Left renal cortex interstitium (tissue), 4 donors: ENCODE results near the gene RGS6. TPM values are rescaled to one million over a fixed set of nuclear protein-coding genes. Genes with fewer than 3 reads are reported as not detected.

Source experiments
- DNase-seq, 4 donors: peaks; one replicate each; pipeline ENCODE4 v3.0.0-alpha.2; 2013; ENCODE audit warnings: low read depth in 4 of 4, low spot score in 2 of 4, missing footprints in 1 of 4
- polyA plus RNA-seq, 4 donors: library from polyadenylated mRNA; unstranded; fragments of 120-200 nt; gene quantifications; one replicate each; pipeline ENCODE4 v1.2.1, GENCODE V29; 2013; ENCODE audit not compliant: insufficient read length in 4 of 4

RGS6 gene
- polyA plus RNA-seq, 4 donors: 1.1 to 1.9 (median 1.4) TPM

- DNase-seq: no peak
Observed at GRCh38 chr14:72008666-72009065, 76.4 kb downstream of the RGS6 start.

GRCh38 chr14:72010474-72010873 is 78.2 kb downstream of the RGS6 start:
- no peak for DNase-seq

GRCh38 chr14:72013721-72014345 is 81.6 kb downstream of the RGS6 start:
- no peak for DNase-seq

- no peak for DNase-seq
Observed at GRCh38 chr14:72014486-72014885, 82.3 kb downstream of the RGS6 start.

DNA sequence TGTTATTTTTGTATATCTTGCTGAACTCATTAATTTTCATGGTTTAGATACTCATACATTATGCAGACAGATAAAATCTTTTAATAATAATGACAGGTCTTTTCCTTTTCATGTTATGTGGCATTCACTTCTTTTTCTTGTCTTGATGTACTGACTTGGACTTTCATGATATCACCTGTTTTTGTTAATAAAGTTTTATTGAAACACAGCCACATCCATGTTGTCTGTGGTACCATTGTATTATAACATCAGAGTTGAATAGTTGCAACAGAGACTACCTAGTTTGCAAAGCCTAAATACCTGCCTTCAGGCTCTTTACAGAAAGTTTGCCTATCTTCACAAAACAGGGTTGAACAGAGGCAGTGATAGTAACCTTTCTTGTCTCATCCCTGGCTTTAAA is 85.1 kb downstream of the RGS6 start:
- DNase-seq: no peak

DNA sequence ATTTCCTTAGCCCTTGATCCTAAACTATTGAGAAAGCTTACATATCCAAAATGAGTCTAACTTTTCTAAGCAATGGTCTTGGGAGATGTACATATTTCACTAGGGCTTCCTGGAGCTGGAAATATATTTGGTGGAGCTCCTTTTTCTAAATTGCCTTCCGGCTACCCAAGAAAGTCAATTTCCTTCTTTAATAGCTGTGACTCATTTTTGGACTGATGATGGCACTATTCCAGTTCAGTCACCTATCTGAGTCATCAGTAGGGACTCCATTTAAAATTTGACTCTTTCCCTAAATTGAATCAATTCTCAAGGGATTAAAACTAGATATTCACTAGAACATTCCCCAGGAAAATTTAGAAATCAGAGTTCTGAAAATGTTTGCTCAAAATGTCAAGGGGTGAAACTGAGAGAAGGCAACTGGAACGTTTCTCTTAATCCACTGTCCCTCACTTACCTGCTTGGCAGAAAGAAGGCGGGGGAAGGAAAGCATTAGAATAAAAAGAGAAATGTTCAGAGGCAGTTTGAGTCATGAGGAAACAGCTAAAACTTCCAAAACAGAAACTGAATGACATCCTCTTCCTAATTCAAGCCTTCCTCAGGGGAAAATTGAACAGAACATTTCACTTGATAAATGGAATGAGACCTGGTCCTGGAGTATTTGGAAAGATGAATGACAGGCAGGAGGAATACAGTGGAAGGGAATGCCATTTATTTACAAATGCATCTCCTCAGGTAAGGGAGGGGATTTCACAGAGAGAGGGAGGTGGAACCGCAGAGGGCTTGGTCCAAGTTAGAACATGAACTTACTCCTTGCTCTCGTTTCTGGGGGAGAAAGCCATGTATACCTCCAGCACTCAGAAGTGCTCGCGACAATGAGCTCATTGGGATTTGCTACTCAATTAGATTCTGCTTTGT is 91.2 kb downstream of the RGS6 start:
- DNase-seq: no peak

DNA sequence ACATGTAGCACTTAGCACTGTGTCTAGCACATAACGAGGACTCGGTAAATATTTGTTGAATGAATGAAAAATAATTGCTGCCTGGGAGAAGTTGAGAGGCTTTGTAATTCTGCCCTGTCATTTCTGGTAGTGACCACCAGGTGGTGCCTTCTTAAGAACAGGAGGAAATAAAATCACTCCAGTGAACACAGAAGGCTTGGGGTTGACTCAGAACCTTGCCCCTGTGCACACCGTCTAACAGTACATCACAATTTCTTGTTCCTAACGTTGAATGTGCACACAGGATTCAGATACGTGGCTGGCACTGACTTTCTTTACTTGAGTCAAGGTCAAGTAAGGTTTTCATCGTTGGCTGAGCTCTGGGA is 91.8 kb downstream of the RGS6 start:
- no peak for DNase-seq

DNA sequence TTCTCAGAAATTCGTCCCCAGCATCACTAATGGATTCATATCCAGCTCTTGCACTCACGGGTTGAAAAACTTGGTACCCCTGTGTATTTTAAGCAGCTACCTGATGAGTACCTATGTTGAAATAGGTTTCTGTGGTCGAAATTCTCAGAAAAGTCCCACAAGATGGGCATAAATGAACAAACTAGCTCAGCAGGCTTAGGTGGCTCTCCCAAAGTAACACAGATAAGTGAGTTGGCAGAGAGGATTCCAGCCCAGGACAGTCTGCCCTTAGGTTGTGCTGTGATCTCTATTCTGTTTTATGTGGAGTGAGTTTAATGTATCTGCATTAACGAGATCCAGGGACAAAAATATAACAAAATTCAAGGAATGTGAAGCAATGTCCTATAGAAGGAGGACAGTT is 92.3 kb downstream of the RGS6 start:
- DNase-seq: no peak

- DNase-seq: no peak
Observed at GRCh38 chr14:72026536-72026935, 94.3 kb downstream of the RGS6 start.

GRCh38 chr14:72027061-72027460 is 94.8 kb downstream of the RGS6 start:
- DNase-seq: no peak

DNA sequence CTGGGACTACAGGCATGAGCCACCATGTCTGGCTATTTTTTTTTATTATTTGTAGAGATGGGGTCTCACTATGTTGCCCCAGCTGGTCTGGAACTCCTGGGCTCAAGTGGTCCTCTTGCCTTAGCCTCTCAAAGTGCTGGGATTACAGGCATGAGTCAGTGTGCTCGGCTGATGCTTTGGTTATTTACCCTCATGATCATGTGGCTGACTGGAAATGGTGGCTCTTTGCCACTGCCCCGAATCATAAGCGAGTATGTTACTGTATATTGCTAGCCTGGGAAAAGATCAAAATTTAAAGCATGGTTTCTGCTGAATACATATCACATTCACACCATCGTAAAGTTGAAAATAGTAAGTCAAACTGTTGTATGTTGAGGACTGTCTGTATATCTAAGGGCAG is 101.1 kb downstream of the RGS6 start:
- DNase-seq: no peak

- DNase-seq: no peak
Observed at GRCh38 chr14:72040528-72040927, 108.3 kb downstream of the RGS6 start.

- no peak for DNase-seq
Observed at GRCh38 chr14:72045271-72045670, 113.0 kb downstream of the RGS6 start.

GRCh38 chr14:72045885-72046284 is 113.7 kb downstream of the RGS6 start:
- no peak for DNase-seq

GRCh38 chr14:72049462-72049861 is 117.2 kb downstream of the RGS6 start:
- no peak for DNase-seq

DNA sequence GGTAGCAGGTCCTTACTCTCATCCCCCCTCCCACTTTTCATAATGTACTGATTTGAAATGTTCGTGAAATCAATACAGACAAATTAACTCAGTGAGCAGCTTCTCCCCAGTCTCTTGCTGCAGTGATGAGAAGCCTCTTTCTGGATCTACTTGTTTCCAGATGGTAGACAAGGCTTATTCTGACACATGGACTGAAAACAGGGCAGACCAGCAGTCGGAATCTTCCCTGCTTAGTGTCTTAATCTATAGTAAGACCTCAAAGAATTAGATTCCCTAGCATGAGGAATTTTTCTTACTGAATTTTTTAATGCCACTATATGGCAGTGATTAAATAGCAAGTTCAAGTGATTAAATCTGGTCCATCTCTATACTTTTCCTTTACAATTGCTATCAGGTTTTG is 120.1 kb downstream of the RGS6 start:
- DNase-seq: no peak

GRCh38 chr14:72053651-72054050 is 121.4 kb downstream of the RGS6 start:
- DNase-seq: no peak

DNA sequence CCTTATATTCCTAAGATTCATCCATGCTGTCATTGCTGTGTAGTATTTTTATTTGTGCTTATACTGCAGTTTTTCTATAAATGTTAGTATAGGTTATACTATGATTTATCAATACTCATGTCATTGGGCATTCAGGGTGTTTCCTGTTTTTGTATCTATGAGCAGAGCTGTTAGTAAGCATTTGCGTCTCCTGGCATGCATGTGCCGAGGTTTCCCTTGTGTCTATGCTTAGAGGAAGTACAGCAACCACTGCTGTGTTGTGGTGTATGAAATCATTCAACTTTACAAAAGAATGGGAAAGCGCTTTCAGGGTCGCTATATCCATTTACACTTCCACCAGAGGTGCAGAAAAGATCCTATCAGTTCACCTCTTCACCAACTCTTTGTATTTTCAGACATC is 122.7 kb downstream of the RGS6 start:
- no peak for DNase-seq

GRCh38 chr14:72057701-72058285 is 125.6 kb downstream of the RGS6 start:
- DNase-seq: no peak

DNA sequence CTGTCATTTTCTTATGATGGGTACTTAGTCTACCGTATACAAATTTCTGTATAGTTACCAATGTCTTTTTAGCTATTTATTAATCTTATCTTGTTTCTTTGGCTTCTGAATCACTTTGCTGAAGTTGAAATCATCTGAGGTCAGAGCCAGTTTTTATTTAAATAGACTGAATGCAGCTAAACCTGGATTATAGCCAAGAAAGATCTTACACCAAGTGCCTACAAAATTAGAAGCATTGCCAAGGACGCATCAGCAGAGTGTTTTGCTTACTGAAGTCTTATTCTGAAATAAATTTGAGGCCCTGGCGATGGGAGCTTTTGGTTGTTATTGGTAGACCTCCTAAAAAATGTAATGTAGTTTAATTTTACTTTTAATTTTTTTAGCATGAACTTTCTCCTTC is 128.2 kb downstream of the RGS6 start:
- DNase-seq: no peak

DNA sequence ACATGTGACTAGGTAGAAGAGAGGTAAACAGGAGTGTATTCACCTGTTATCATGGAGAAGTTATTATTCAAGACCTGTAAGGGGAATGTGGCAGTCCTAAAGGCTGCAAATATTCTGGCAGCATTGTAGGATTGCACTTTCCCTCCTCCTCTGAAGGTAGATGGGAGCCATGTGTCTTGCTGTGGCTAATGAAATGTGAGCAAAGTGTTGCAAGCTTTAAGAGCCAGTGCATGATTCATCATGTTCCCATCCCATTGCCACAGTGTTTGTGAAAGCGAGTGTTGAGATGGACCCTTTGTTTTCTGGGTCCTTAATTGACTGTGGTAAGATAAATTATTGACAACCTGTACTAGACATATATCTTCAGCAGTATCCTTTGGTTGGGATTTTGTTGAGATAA is 128.7 kb downstream of the RGS6 start:
- no peak for DNase-seq

- no peak for DNase-seq
Observed at GRCh38 chr14:72061718-72062117, 129.5 kb downstream of the RGS6 start.
